GM12872 (cell line): Measurements from ENCODE around the gene HCK.

Experiments used
- TF ChIP-seq, protein P1 (sequence below): IDR thresholded peaks from 3 replicates; pipeline ENCODE4 v1.5.1; 2011; ENCODE audit warnings: low read depth, mild to moderate bottlenecking, low read length, moderate library complexity; ENCODE audit not compliant: insufficient read depth

Gene HCK

DNA sequence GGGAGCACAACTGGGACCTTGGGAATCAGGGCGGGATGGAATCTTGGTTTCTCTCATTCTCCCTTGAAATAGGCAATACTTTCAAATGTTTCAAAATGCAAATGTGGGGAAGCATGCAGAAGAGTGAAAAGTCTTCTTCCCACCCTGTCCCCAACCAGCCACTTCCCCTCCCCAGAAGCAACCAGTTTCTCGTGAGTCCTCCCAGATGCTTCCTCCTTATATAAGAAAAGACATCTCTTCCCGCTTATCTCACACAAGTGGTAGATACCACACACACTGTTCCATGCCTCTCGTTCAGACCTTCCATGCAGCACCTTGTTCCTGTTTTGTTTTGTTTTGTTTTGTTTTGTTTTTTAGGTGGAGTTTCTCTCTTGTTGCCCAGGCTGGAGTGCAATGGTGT is 25.1 kb downstream of the HCK start:
- TF ChIP-seq, protein P1, sequence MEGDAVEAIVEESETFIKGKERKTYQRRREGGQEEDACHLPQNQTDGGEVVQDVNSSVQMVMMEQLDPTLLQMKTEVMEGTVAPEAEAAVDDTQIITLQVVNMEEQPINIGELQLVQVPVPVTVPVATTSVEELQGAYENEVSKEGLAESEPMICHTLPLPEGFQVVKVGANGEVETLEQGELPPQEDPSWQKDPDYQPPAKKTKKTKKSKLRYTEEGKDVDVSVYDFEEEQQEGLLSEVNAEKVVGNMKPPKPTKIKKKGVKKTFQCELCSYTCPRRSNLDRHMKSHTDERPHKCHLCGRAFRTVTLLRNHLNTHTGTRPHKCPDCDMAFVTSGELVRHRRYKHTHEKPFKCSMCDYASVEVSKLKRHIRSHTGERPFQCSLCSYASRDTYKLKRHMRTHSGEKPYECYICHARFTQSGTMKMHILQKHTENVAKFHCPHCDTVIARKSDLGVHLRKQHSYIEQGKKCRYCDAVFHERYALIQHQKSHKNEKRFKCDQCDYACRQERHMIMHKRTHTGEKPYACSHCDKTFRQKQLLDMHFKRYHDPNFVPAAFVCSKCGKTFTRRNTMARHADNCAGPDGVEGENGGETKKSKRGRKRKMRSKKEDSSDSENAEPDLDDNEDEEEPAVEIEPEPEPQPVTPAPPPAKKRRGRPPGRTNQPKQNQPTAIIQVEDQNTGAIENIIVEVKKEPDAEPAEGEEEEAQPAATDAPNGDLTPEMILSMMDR, result no peak

DNA sequence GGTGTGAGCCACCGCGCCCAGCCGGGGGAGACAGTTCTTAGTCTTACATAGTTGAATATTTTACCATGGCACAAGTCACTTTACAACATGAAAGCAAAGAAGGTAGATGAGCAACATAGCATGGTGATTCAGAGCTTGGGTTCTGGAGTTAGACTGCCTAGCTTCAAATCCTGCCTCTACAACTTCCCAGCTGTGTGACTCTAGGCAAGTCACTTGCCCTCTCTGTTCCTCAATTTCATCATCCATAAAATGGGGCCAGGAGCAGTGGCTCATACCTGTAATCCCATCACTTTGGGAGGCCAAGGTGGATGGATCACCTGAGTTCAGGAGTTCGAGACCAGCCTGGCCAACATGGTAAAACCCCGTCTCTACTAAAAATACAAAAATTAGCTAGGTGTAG is 26.3 kb downstream of the HCK start:
- TF ChIP-seq, protein P1, result no peak

DNA sequence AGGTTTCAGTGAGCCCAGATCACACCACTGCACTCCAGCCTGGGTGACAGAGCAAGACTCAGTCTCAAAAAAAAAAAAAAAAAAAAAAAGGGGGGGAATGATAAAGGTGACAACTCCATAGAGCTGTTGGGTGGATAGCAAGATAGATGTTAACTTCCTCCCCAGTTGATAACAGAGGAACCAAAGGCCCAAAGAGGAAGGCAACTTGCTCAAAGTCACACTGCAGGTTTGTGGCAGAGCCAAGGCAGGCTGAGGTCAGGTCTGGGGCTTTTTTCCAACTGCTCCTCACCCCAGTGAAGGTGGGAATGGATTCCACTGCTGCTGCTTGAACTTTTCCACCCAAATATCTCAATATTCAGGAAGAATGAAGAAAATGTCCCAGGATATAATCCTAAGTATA is 26.7 kb downstream of the HCK start:
- TF ChIP-seq, protein P1, result no peak

DNA sequence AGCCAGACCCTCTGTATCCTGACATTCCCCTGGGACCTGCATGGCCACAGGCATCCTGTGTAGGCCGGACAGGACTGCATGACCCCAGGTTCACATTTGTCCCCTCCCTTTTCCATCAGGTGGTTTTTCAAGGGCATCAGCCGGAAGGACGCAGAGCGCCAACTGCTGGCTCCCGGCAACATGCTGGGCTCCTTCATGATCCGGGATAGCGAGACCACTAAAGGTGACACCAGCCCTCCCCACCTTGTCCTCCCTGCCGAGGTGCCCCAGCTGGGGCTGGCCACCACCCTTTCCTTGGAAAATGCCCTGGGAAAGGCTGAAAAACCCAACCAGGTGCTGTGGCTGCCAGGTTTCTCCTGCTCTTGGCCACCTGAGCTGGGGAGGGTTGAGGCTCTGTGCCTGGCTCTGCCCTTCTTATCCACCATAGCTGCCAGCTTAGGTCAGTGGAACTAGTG is 27.6 kb downstream of the HCK start:
- TF ChIP-seq, protein P1, result no peak

DNA sequence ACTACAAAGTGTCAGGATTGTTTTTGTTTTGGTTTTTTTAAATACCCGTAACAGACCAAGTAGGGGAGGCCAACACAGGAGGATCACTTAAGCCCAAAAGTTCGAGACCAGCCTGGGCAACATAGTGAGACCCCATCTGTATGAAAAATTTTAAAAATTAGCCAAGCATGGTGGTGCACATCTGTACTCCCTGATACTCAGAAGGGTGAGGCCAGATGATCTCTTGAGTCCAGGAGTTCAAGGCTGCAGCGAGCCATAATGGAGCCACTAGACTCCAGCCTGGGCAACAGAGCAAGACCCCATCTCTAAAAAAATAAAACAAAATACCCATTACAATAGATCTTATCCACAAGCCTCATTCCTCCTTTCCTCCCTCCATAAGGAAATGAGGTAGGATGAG is 28.7 kb downstream of the HCK start:
- TF ChIP-seq, protein P1, result no peak

DNA sequence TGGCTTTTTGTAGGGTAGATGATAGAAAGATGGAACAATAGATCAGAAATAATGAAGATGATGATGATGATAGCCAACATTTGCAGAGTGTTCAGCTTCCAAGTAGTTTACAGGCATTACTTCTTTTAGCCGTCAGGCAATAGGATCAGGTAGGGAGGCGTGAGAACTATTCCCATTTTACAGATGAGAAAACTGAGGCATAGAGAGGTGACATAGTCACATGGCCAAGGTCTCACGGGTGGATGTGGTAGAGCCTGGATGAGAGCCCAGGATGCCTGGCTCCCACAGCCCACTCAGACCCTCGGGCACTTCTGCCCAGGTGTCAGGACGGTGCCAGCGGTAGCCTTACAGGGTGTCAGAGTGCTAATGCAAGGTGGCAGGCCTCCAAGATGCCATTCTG is 31.4 kb downstream of the HCK start:
- TF ChIP-seq, protein P1, result no peak

DNA sequence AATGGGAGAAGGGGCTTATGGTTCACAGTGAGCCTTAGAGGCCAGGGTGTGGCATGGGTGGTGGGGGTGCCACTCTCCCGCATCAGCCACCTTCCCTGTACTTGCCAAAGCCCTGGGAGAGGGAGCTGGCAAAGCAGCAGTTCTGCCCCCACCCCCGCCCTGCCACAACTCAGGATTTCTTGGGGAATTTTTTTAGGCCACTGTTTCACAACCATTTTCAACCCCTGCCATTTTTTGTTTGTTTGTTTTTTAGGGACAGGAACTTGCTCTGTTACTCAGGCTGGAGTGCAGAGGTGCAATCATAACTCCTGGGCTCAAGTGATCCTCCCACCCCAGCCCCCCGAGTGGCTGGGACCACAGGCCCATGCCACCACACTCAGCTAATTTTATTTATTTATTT is 35.0 kb downstream of the HCK start:
- TF ChIP-seq, protein P1, result no peak

DNA sequence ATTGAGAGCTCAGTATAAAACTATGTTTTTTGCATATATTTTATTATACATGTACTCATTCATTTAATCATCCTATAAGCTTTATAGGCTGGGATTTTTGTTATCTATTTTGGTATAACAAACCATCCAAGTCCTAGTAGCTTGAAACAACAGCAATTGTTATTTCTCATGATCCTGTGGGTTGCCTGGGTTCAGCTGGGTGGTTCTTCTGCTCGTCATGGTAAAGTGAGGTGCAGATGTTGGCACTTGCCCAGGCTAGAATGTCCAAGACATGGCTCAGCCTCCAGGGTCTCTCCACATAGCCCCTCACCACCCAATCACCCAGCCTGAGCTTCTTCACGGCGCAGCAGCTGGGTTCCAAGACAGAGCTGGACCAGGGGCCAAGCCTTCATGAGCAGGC is 36.7 kb downstream of the HCK start:
- TF ChIP-seq, protein P1, result no peak
